ENCODE measurements around the gene CXCL16. TPM values are rescaled to one million over a fixed set of nuclear protein-coding genes. Genes with fewer than 3 reads are reported as not detected.

Gene CXCL16
- total and polyA plus RNA-seq, 2 of the 13 experiments (the other 11 are each of a cell fraction or from before 2014, with no cell fraction given) = 9.4 to 101 TPM

- TF ChIP-seq PAF1 (CRISPR knock-in tag; IDR thresholded peaks at IDR 0.05) = no peak
- TF ChIP-seq RBM39 (IDR thresholded peaks at IDR 0.05; ENCODE audit: low read depth, low read length, poor library complexity, severe bottlenecking) = no peak
- TF ChIP-seq GATAD1 (CRISPR knock-in tag; IDR thresholded peaks at IDR 0.05) = no peak
- no peak for TF ChIP-seq ZNF510 (CRISPR knock-in tag; IDR thresholded peaks at IDR 0.05; ENCODE audit: low read depth)
- TF ChIP-seq SIX4 (CRISPR knock-in tag; IDR thresholded peaks at IDR 0.05) = no peak
- 0 out of 2 replicates have a peak, but pooled peaks have one; percentile 45 for TF ChIP-seq ZBTB46 (CRISPR knock-in tag; IDR thresholded peaks at IDR 0.05; ENCODE audit: borderline replicate concordance)
- TF ChIP-seq BORCS8-MEF2B (CRISPR knock-in tag; IDR thresholded peaks at IDR 0.05) = peak; percentile 73
- TF ChIP-seq FOXO1 (CRISPR knock-in tag; IDR thresholded peaks at IDR 0.05) = no peak
- TF ChIP-seq GABPB1 (CRISPR knock-in tag; IDR thresholded peaks at IDR 0.05) = peak; percentile 39
- peak; percentile 48 for TF ChIP-seq SAP130 (CRISPR knock-in tag; IDR thresholded peaks at IDR 0.05; ENCODE audit: low read depth)
- no peak for TF ChIP-seq ZKSCAN5 (CRISPR knock-in tag; IDR thresholded peaks at IDR 0.05)
- peak; percentile 56; the same call in 1 of the 2 replicates for TF ChIP-seq ARNT2 (CRISPR knock-in tag; IDR thresholded peaks at IDR 0.05; ENCODE audit: low read depth)
- TF ChIP-seq ZNF513 (CRISPR knock-in tag; conservative IDR thresholded peaks at IDR 0.05) = no peak
- no peak for TF ChIP-seq SRF (IDR thresholded peaks at IDR 0.05; ENCODE audit: low read depth, low read length)
- TF ChIP-seq ZNF839 (CRISPR knock-in tag; IDR thresholded peaks at IDR 0.05; ENCODE audit: borderline replicate concordance) = no peak
- TF ChIP-seq IKZF4 (CRISPR knock-in tag; IDR thresholded peaks at IDR 0.05; ENCODE audit: borderline replicate concordance, low read depth, not compliant biosample characterization) = no peak
- TF ChIP-seq ZNF180 (CRISPR knock-in tag; IDR thresholded peaks at IDR 0.05; ENCODE audit: borderline replicate concordance, low read depth) = no peak
- TF ChIP-seq RFX3 (CRISPR knock-in tag; IDR thresholded peaks at IDR 0.05) = no peak
- TF ChIP-seq FOXK2 (IDR thresholded peaks at IDR 0.05) = no peak
- no peak for TF ChIP-seq ZNF549 (CRISPR knock-in tag; IDR thresholded peaks at IDR 0.05)
- TF ChIP-seq THYN1 (CRISPR knock-in tag; IDR thresholded peaks at IDR 0.05; ENCODE audit: borderline replicate concordance, low read depth) = no peak
- TF ChIP-seq ZNF761 (CRISPR knock-in tag; conservative IDR thresholded peaks at IDR 0.05) = 0 out of 2 replicates have a peak, but pooled peaks have one; percentile 64
- TF ChIP-seq IRF2 (CRISPR knock-in tag; IDR thresholded peaks at IDR 0.05) = no peak
- no peak for TF ChIP-seq ZNF710 (CRISPR knock-in tag; IDR thresholded peaks at IDR 0.05; ENCODE audit: borderline replicate concordance)
- TF ChIP-seq ZNF569 (CRISPR knock-in tag; IDR thresholded peaks at IDR 0.05; ENCODE audit: borderline replicate concordance) = no peak
- no peak for TF ChIP-seq TCF7 (IDR thresholded peaks at IDR 0.05; ENCODE audit: low read depth)
Observed at GRCh38 chr17:4739122-4740024, at the start of gene CXCL16, which contains the start of gene ZMYND15 (continued).

Data from HepG2 (cell line).